ENCODE results near the gene RAMAC.
"Not testable (repeated sequence)": the region's sequence is repeated elsewhere in the genome, so short reads cannot be mapped to it uniquely, and the experiment has no call there.

Gene RAMAC

GRCh38 chr15:82985688-82986441 is at the start of gene RAMAC:
Gene RAMAC, plus strand, starts transcription at chr15:82986210. Its CDS starts 2,809 bp downstream, at chr15:82989019.
- DNase-seq (ENCODE audit: low spot score): peak; percentile 95

DNA sequence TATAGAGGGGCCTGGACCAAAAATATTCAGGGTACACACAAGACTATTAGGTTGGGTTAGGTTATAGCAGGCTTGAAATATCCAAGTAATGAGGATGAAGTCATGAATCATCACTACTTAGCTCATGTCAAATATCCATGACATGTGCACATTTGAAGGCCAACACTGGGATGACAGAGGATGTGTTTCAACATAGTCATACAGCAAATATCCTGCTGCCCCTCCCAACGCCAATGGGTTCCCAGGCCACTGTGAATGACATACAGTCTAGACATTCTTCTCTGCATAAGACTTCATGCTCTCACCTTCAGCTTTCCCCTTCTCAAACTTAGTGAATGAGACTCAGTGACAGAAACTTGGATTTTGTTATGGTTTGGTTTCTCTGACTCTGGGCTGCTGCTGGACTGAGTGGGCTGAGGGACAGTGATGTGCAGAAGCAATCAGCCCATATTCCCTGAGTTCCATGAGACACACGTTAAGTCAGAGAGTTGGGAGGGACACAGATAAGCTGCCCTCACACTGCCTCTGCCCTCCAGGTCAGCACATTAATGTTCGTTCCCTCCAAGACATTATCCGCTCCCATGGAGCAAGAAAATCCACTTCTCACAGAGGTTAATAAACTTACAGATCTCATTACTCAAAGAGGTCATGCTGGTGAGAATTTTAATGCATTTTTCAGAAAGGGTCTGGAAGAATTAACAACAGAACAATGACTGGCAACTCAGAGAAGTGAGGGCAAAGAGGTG is 48.9 kb upstream of the RAMAC start:
- DNase-seq (ENCODE audit: low spot score): no peak

GRCh38 chr15:82937712-82938058 is 48.3 kb upstream of the RAMAC start:
- no peak for DNase-seq (ENCODE audit: low spot score)

- not testable (repeated sequence) for DNase-seq (ENCODE audit: low spot score)
These were observed 46.3 kb upstream of the RAMAC start for GRCh38 chr15:82939678-82940077.

DNA sequence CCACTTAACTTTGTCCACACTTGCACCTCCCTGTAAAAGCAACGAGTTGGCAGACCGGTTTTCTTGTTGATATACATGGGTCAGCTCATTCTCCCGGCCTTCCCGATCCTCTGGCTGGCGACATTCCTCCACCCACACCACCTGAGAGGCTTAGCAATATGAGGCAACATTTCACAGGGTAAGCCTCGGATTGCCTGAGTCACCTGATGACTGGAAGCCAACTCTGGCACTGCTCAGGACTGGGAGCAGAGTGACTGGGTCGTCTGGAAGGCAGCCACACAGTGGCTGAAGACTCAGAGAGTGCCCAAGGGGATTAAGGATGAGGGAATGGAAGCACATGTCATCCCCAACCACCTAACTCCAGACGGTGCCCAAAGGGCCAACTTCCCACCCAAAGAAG is 43.3 kb upstream of the RAMAC start:
- DNase-seq (ENCODE audit: low spot score): no peak

DNA sequence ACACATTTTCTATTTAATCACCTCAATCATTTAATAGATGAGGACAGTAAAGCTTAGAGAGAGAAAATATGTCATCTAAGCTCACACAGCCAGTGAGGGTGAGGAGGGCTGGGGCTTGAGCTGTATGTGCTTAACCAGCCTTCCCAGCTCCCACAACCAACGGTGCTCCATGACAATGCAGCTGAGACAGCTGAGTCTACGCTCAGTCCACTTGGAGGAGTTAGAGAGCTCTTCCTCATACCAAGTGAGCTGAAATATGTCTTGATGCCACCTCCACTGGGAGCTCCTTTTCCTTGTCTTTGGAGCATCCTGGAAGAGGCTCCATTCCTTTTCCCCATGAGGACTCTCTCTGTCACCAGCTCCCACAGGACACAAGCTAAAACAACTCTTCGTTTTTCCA is 42.8 kb upstream of the RAMAC start:
- no peak for DNase-seq (ENCODE audit: low spot score)

GRCh38 chr15:82944056-82944455 is 42.0 kb upstream of the RAMAC start:
- no peak for DNase-seq (ENCODE audit: low spot score)

DNA sequence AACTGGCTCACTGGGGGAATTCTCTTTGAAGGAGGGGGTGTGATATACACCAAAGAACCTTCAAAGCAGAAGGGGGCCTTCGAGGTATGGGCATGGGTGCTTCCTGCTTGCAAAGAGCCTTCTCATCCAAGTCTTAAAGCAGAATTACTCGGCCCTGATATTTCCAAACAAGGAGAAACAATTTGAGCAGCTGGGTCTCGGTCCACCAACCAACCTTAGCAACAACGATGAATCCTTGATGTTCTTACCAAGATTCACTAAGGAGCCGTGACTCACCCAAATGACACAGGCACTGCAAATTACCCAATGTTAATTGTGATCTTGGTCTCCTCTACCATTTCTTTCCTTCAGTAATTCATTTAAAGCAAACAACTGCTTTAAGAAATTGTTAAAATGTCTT is 41.2 kb upstream of the RAMAC start:
- DNase-seq (ENCODE audit: low spot score): no peak

GRCh38 chr15:82945326-82945725 is 40.7 kb upstream of the RAMAC start:
- no peak for DNase-seq (ENCODE audit: low spot score)

- no peak for DNase-seq (ENCODE audit: low spot score)
These were observed 39.8 kb upstream of the RAMAC start for GRCh38 chr15:82946155-82946701.

DNA sequence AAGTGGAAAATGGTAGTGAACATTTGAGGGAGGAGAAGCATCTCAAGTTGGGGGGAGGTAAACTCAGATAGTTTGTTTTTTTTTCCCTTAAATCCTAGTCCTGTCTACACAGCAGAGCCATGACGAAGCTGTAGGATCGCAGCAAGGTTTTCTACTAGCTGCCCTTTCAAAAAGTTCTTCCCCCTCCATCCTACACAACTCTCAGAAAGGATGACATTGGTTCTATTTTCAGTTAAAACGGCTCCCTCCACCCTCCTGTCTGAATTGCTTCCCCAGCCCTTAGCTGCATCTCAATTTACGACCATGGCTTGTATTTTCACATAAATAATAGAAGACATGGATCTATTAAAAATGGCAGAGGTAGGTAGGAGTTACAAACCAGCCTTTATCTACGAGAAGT is 35.7 kb upstream of the RAMAC start:
- DNase-seq (ENCODE audit: low spot score): no peak

DNA sequence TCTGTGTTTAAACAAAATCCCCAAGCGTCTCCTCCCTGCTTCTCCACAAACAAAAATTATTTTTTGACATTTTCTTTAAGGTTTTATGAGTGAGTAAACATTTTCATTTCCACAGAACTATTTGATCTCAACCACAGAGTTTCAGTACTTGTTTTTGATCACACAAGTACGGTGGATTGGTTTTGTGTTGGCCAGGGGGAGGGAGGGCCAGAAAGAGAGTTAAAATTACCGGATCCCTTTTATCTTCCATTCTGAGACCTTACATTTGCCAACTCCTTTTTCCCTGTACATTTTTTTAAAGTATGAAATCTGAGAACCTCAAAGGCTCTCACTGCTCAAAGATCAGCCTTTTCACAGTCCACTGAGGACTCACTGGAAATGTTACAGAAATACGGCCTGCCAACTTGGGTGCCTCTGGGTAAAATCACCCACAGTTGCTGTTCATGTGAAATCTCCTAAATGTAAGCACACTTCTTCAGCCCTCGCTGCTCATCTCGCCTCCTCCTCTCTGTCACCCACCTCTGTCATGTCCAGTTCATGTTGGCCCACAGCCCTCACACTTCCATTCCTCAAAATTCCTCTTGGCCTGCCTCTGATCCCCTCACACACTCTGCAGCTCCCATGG is 35.2 kb upstream of the RAMAC start:
- DNase-seq (ENCODE audit: low spot score): no peak

DNA sequence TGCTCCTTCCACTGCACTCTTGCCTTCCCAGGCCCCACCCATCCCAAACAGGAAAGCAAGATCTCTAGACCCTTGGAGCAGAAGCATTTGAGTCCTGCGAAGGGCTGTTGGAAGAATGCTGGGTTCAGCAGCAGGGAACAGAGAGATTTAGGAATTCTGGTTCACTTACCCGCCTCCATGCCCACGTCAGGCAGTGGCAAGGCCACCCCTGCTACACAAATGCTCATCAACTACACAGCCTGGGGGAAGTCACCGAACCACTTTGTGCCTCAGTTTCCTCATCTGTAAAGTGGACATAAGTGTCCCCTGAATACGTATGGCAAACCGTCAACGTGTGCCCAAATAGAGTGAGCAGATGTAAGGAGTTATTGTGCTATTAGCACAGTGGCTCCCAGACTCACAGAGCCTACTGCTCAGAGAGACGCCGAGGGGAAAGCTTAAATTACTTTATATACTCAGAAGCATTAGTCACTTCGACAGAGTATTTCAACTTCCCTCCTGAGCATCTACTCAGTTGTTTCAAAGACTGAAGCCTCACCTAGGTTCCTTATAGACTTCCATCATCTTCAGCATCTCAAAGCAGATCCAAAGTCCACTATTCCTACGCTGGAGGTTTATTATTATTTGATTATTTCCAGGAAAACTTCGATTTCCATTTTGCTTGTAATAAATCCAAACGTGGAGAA is 34.4 kb upstream of the RAMAC start:
- no peak for DNase-seq (ENCODE audit: low spot score)

DNA sequence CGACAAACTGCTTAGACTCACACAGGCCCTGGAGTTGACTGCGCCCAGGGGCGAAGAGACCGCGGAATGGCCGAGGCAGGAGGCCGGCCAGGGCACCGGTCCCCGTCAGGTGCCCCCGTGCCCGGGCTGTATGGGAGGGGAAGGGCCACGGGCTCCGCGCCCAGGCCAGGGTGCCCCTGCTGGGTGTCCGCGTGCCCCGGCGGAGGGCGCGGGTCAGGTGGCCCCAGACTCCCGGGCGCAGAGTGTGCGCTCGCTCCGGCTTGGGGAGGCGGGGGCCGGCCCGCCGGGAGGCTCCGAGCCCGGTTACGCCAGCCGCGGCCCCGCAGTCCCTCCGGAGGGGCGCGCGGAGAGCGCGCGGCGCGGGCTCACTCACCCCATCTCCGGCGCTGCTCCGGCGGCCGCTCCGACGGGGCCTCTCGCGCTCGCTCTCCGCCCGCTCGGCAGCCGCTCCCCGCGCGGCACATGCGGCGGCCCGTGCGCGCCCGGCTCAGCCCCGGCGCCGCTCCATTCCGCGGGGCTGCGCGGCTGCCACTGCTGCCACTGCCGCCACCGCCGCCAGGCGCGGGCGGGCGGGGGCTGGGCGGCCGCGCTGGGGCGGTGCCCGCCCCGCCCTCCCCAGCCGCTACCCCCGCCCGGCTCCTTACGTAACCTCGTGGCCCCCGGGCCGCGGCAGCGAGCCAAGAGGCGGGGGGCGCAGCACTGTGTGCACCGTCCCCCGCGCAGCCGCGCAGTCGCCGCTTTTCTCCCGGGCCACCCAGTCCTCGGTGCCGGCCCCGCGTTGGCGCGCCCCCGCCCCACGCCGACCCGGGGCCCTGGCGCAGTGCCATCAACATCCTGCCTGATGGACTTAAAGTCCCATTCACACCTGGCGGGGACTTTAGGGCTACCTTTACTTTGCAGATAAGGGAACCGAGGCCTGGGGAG is 33.6 kb upstream of the RAMAC start, which contains the start of gene HOMER2:
HOMER2 (minus strand) TSS at position 563 of the 924 bp plus-strand sequence; CDS start at position 378, 185 bp downstream.
- DNase-seq (ENCODE audit: low spot score): no peak

GRCh38 chr15:82958638-82959037 is 27.4 kb upstream of the RAMAC start:
- no peak for DNase-seq (ENCODE audit: low spot score)

GRCh38 chr15:82959423-82959822 is 26.6 kb upstream of the RAMAC start:
- DNase-seq (ENCODE audit: low spot score): no peak

- DNase-seq (ENCODE audit: low spot score): no peak
These were observed 25.2 kb upstream of the RAMAC start for GRCh38 chr15:82960766-82961165.

DNA sequence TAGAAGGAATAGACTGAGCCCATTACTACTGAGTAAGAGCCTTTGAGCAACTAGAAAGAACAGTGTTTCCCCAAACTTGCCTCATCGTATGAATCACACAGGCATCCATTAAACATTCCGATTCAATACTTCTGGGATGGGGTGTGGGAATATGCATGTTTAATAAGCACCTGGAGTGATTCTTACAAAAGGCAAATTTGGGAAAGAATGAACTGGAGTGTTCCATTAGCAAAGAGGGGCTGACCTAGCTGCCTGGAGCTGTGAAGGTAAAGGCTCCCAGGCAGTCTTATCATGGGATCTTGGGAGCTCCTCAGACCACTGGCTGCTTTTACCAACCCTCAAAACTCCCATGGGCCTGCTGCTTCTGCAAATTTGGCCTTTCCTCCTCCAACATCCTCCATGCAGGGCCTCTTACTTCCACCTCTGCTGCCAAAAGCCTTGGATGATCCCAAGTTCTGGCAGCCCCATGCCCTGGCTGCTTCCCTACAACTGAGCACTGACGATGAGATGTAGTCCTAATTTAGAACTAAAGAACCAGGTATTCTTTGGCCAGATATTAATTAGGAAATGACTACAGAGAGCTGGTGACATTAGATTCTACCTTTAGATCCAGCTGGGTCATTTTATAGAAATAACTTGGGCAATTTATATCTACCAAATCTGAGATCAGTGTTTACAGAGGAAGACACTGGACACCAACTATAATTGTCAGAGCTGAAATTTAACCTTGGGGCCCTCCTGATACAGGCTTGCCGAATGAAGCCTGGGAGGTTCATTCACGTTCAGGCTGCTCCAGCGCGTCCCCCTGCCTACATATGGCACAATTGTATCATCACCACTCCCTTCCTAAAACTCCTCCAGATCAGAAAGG is 22.3 kb upstream of the RAMAC start:
- DNase-seq (ENCODE audit: low spot score): no peak

DNA sequence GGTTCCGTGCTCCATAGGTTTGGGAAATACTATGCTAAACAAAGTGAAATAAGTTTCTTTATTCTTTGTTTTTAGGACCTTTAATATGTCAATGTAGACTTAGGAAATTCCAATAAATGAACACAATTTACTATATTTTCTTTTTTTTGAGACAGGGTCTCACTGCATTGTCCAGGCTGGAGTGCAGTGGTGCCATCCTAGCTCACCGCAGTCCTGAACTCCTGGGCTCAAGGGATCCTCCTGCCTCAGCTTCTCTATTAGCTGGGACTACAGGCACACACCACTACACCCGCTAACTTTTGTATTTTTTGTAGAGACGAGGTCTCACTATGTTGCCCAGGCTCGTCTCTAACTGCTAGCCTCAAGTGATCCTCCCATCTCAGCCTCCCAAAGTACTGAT is 21.1 kb upstream of the RAMAC start:
- no peak for DNase-seq (ENCODE audit: low spot score)

- no peak for DNase-seq (ENCODE audit: low spot score)
These were observed 19.3 kb upstream of the RAMAC start for GRCh38 chr15:82966671-82967071.
